MCF 10A (cell line): ENCODE measurements around the gene TNFAIP8L3. TPM values are rescaled to one million over a fixed set of nuclear protein-coding genes. Genes with fewer than 3 reads are reported as not detected.
"Not testable (repeated sequence)": the region's sequence is repeated elsewhere in the genome, so short reads cannot be mapped to it uniquely, and the experiment has no call there.

ENCODE experiments used
- BruUV-seq: library from RNA; stranded (reverse); fragments of 400-500 nt; replicated peaks from 2 replicates; lab custom pipeline; 2021; lab: Mats Ljungman, UMichigan
- CTCF ChIA-PET: fragments of 300-600 bp; sonication (Branson Sonifier 250); formaldehyde crosslinking; extraction: SDS; loops from one replicate; lab custom pipeline; 2021; ENCODE audit warnings: antibody characterized with exemption, inconsistent platforms; lab: Yijun Ruan, JAX
- POLR2A ChIA-PET: fragments of 300-600, 350-650 bp; sonication (Branson Sonifier 250); formaldehyde crosslinking; extraction: SDS; loops from one replicate; lab custom pipeline; 2020; ENCODE audit warnings: antibody characterized with exemption, inconsistent platforms; lab: Yijun Ruan, JAX
- DNase-seq: peaks from one replicate; pipeline ENCODE4 v3.0.0-alpha.2; 2018; ENCODE audit not compliant: unreplicated experiment
- H3K27ac Mint-ChIP-seq: one replicate; pipeline ENCODE4 v1.8.0; 2022; ENCODE audit warnings: mild to moderate bottlenecking, low read depth, mixed read lengths; ENCODE audit not compliant: unreplicated experiment
- H3K27me3 Mint-ChIP-seq: one replicate; pipeline ENCODE4 v1.8.0; 2022; ENCODE audit warnings: mixed read lengths; ENCODE audit not compliant: insufficient read depth, unreplicated experiment
- H3K36me3 Mint-ChIP-seq: one replicate; pipeline ENCODE4 v1.8.0; 2022; ENCODE audit warnings: mild to moderate bottlenecking, moderate library complexity, mixed read lengths; ENCODE audit not compliant: insufficient read depth, unreplicated experiment
- H3K4me1 Mint-ChIP-seq: one replicate; pipeline ENCODE4 v1.8.0; 2022; ENCODE audit warnings: mixed read lengths; ENCODE audit not compliant: insufficient read depth, unreplicated experiment
- H3K4me3 Mint-ChIP-seq: one replicate; pipeline ENCODE4 v1.8.0; 2022; ENCODE audit warnings: mild to moderate bottlenecking, moderate library complexity, mixed read lengths; ENCODE audit not compliant: unreplicated experiment
- H3K9me3 Mint-ChIP-seq: one replicate; pipeline ENCODE4 v1.8.0; 2022; ENCODE audit warnings: mixed read lengths; ENCODE audit not compliant: unreplicated experiment
- CTCF ChIP-seq: fragments of 200-600 bp; IDR thresholded peaks from one replicate; pipeline ENCODE4 v1.8.0; 2022; ENCODE audit warnings: antibody characterized with exemption, mild to moderate bottlenecking; ENCODE audit not compliant: unreplicated experiment
- intact Hi-C: fragments of 100-400 bp; cut with micrococcal nuclease; formaldehyde crosslinking; loops from 2 replicates; pipeline ENCODE4 v1.14.1; 2022
- total RNA-seq: library from RNA; stranded (reverse); gene quantifications from 2 replicates; pipeline ENCODE4 v1.2.3, GENCODE V29; 2022

TNFAIP8L3 gene
- total RNA-seq, 1 experiment from 2014 or later, result 2.6 TPM

DNA sequence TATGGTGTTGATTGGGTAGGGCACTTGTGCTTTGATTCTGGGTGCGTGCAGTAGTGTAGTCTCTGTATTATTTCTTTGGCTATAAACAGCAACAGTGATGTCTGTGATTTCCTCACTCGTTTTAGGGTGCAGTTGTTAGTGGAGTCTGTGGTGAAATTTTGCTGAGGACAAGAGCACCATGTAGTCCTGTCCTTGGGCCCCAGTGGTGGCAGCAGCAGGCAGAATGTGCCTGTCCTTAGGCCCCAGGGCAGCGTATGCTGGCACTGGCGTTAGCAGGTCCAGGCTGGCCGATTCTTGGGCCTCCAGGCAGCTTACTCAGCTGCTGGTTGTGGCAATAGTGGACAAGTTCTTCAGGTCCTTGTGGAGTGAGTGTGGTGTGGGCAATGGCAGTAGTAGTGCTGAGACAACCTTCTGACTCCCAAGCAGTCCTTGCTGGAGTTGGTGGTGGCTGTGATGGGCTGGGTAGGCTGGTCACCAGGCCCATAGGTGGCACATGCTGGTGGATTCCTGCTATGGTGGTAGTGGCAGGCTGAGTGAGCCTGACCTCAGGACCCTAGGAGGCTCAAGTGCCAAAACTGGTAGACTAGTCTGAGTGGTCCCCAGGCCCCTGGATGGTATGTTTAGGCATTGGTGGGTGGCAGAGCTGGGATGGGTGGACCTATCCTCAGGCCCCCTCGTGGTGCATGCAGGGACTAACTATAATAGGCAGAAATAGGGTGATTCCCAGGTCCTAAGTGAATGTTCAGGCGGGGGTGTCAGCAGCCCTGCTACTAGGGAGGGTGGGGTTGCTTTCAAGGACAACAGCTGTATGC, 56.3 kb downstream of the TNFAIP8L3 start:
- no peak overlapping the region for H3K27ac Mint-ChIP-seq
- no peak overlapping the region for H3K4me3 Mint-ChIP-seq
- peaks cover 10% of the 10 kb centered on the region for H3K4me1 Mint-ChIP-seq
- H3K9me3 Mint-ChIP-seq, result peaks cover 7% of the 10 kb centered on the region
- intact Hi-C loops, result no loop called here
- no peaks in the 10 kb centered on the region for H3K27me3 Mint-ChIP-seq
- POLR2A ChIA-PET, result interaction anchor here (0.7 to 1.0 kb wide), 3 partner anchors 8 to 25 kb away, joined by 3 read pairs; no protein-coding TSS in a partner anchor
- no peaks in the 10 kb centered on the region for H3K36me3 Mint-ChIP-seq
- no TSS peak for BruUV-seq
- DNase-seq, result peak; percentile 31
- no peak for TF ChIP-seq CTCF
- CTCF ChIA-PET, result no interaction called here

DNA sequence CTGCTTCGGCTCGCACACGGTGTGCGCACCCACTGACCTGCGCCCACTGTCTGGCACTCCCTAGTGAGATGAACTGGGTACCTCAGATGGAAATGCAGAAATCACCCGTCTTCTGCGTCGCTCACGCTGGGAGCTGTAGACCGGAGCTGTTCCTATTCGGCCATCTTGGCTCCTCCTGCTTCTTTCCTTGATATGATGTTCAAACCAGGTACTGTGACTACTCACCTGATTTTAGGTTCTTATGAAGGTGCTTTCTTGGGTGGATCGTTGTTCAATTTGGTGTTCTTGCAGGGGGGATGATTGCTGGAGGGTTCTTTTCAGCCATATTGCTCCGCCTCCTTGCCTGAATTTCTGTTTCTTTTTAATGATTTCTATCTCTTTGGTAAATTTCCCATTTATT, 57.2 kb downstream of the TNFAIP8L3 start:
- H3K9me3 Mint-ChIP-seq, H3K4me3 Mint-ChIP-seq: not testable (repeated sequence)

DNA sequence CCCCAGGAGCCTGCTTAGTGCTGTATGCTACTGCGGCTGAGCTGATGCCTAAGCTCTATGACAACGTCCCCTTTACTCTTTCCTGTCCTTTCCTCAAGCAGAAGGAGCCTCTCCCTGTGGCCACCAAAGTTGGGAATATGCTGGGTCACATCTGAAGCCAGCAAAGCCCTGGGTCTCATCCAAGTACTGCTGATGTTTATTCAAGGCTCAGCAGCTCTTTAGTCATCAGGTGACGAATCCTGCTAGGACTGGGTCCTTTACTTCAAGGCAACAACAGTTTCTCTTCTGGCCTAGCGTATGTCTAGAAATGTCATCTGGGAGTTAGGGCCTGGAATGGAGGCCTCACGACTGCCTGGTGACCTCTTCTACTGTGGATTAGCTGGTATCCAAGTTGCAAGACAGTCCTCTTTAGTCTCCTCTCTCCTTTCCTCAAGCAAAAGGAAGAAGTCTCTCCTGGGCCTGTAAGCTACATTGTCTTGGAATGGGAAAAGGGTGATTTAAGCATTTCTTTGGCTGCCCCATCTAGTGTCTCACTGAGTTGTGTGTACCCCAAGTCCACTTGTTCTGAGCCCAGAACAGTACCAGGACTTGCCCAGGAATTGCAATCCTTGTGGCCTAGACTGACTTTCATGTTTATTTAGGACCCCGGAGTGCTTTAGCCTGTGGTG, 63.9 kb downstream of the TNFAIP8L3 start:
- DNase-seq, result peak; percentile 84
- no TSS peak for BruUV-seq
- intact Hi-C loops, result no loop called here
- ChIA-PET CTCF (interaction anchor here (0.5 to 1.3 kb wide), 2 partner anchors 67 to 161 kb away, joined by 3 read pairs; no protein-coding TSS in a partner anchor), POLR2A (interaction anchor here (0.8 to 1.4 kb wide), 7 partner anchors 8 to 607 kb away, joined by 3 to 4 read pairs (median 3); no protein-coding TSS in a partner anchor)
- Mint-ChIP-seq H3K4me3 (no peak overlapping the region), H3K27ac (peak overlapping the region; percentile 93), H3K4me1 (peaks cover 22% of the 10 kb centered on the region), H3K9me3 (no peaks in the 10 kb centered on the region), H3K27me3 (no peaks in the 10 kb centered on the region), H3K36me3 (no peaks in the 10 kb centered on the region)
- no peak for TF ChIP-seq CTCF

More for the DNA sequence above, 57.2 kb downstream of the TNFAIP8L3 start:
- H3K27ac Mint-ChIP-seq, H3K36me3 Mint-ChIP-seq, H3K27me3 Mint-ChIP-seq, BruUV-seq, CTCF ChIA-PET, DNase-seq, intact Hi-C loops, POLR2A ChIA-PET: not testable (repeated sequence)
- H3K4me1 Mint-ChIP-seq, result peaks cover 10% of the 10 kb centered on the region

GRCh38 chr15:51025454-51025846, 69.3 kb downstream of the TNFAIP8L3 start:
- TF ChIP-seq CTCF, result no peak
- DNase-seq, result peak; percentile 26
- H3K9me3 Mint-ChIP-seq, result no peaks in the 10 kb centered on the region
- CTCF ChIA-PET, result interaction anchor here (0.5 to 1.5 kb wide), 6 partner anchors 28 to 167 kb away, joined by 3 to 4 read pairs (median 3); no protein-coding TSS in a partner anchor
- POLR2A ChIA-PET, result interaction anchor here (0.6 to 2.5 kb wide), 12 partner anchors 20 to 202 kb away, joined by 3 to 31 read pairs (median 4); partner anchors contain the start of gene TNFAIP8L3
- intact Hi-C loops, result no loop called here
- peak overlapping the region; percentile 35 for H3K4me3 Mint-ChIP-seq
- peak overlapping the region; percentile 87 for H3K27ac Mint-ChIP-seq
- H3K36me3 Mint-ChIP-seq, result peaks cover 6% of the 10 kb centered on the region
- H3K27me3 Mint-ChIP-seq, result no peaks in the 10 kb centered on the region
- no TSS peak for BruUV-seq
- peaks cover 16% of the 10 kb centered on the region for H3K4me1 Mint-ChIP-seq
